Activated gamma-delta T cell (primary cell): ENCODE measurements around the gene FZD10.

Experiments
- DNase-seq: peaks from one replicate; lab custom pipeline; 2025; lab: John Stamatoyannopoulos, UW
- total RNA-seq, 2 donors: gene quantifications; one replicate each; lab custom pipeline; 2026; lab: John Stamatoyannopoulos, UW

The FZD10 gene, protein sequence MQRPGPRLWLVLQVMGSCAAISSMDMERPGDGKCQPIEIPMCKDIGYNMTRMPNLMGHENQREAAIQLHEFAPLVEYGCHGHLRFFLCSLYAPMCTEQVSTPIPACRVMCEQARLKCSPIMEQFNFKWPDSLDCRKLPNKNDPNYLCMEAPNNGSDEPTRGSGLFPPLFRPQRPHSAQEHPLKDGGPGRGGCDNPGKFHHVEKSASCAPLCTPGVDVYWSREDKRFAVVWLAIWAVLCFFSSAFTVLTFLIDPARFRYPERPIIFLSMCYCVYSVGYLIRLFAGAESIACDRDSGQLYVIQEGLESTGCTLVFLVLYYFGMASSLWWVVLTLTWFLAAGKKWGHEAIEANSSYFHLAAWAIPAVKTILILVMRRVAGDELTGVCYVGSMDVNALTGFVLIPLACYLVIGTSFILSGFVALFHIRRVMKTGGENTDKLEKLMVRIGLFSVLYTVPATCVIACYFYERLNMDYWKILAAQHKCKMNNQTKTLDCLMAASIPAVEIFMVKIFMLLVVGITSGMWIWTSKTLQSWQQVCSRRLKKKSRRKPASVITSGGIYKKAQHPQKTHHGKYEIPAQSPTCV
- total RNA-seq = 0 to 0.04 reads per million in 2 donors

DNA sequence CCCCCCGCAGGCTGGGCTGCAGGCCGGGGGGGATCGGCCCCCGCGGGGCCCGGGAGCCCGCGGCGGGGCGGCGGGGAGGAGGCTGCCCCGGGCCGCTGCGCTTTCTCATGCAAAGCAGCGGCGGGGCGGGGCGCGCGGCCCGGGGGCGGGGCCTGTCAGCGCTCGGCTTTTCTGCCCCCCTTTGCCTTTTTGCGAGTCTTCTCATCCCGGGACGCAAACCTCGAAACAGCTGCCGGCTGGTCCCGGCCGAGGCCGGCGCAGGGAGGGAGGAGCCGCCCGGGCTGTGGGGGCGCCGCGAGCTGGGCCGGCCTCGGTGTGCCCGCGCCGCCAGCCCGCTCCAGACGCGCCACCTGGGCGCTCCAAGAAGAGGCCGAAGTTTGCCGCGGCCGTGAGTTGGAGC, at the start of gene FZD10:
Gene FZD10, plus strand, starts transcription at position 198 of the 400 bp plus-strand sequence. CDS start 479 bp downstream, outside the sequence.
- no peak for DNase-seq

DNA sequence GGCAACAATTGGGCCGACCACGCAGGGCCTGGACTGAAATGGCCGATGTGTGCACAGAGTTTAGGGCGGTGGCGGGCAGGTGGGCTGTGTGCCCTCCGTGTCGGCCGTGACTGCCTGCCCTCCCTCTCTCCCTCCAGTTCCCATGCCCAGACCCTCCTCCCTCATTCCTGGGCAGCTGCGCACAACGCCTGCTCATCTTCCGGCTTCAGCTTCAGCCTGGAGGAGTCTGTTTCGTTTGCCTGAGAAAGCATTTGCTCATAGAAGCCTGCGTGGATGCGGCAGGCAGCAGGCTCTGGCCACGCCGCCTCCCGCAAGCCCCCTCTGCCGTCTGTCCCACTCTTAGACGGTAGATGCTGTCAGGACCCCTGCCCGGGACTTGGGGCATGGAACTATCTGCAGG, 47.3 kb upstream of the FZD10 start:
- DNase-seq = no peak

DNA sequence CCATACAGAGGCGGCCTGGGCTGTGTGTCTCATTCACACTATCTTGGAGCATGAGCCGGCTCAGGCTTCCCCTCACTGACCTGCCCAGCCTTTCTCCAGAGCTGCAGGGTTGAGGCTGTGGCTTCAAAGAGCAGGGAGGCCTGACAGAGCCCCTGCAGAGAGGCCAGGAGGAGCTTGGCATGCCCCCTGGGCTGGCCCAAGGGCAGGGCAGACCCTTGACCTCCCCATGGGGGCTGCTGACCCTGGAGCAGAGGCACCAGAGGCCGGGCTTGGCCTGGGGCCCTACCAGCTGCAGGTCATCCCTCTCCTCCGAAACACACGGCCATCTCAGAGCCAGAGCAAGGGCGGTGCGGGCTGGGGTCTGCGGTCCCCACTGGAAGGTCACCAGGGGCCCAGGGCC, 46.6 kb upstream of the FZD10 start:
- DNase-seq = no peak

DNA sequence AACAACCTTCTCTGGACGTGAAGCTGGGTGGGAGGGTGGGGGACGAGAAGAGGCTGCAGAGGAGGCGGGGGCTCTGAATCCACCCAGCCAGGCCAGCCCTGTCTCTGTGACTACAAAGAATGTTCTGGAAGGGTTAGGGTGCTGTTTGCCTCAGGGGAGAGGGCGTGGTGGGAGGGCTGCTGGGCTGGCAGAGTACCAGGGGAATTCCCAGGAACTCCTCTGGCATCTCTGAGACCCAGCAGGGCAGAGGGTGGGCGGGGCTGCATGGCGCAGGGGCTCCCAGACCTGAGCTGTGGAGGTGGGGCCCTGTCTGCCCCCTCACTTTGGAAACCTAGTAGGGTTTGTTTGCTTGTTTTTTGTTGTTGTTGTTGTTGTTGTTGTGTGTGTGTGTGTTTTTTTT, 45.5 kb upstream of the FZD10 start:
- no peak for DNase-seq

DNA sequence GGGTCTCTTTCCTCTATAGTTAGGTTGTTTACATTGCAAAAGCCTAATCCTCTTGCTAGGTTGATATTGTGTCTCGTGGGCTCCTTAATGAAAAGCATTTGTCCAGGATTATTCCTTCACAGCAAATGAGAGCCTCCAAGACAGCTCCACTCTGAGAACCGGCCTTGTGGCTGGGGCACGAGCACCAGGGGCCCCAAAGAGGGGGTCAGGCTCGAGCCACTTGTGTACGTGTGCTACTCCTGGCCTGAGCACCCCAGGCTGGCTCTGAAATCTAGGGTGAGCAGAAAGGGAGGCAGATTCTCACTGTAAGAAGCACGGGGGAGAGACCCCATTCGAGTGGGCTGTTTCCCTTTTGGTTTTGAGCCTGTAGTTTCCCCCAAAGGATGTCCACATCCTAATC, 45.0 kb upstream of the FZD10 start:
- DNase-seq = no peak

DNA sequence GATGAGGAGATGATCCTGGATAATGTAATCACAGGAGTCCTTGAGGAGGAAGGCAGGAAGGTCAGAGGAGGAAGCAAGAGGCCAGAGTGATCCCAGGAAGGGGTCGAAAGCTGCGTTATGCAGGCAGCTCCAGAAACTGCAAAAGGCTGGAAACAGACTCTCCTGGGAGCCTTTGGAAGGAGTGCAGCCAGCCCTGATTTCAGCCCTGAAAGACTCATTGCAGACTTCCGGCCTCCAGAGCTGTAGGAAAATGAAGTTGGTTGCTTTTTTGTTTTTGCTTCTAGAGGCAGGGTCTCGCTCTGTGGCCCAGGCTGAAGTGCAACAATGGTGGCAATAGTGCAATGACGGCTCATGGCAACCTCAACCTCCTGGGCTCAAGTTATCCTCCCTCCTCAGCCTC, 44.6 kb upstream of the FZD10 start:
- no peak for DNase-seq

DNA sequence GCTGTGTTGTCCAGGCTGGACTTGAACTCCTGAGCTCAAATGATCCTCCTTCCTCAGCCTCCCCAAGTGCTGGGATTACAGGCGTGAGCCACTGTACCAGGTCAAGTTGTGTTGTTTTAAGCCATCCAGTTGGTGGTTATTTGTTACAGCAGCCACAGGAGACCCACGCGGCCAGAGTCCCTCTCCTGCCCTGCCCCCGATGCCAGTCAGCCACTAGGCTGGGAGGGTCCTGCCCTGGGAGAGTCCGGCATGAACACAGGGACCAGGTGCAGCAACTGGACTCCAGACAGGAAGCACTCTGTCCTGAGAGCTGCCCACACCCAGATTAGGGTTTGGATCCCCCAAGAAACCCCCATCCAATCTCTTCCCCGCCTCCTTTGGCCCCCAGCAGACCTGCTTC, 44.1 kb upstream of the FZD10 start:
- no peak for DNase-seq

DNA sequence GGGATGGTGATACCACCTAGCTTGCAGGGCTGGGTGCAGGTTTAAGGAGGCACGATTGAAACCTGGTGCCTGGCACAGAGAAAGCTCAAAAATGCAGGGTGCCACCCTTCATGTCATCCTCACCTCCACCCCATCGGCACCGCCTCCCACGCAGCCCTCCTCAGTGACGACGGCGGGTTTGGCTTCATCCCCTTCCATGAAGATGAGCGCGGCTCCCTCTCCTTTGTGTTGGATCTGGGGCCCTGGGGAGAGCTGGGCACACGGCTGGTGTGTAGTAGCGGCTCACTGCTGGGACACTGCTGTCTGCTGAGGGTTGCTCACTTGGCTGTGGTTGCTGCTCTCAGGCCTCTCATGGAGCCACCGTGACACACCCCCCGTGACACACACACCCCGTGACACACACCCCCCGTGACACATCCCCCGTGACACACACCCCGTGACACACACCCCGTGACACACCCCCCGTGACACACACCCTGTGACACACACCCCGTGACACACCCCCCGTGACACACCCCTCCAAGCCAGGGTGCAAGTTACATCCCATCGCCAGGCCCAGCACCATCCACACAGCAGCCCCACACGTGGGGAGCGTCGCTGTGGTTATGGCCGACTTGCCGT, 42.9 kb upstream of the FZD10 start:
- DNase-seq = no peak

DNA sequence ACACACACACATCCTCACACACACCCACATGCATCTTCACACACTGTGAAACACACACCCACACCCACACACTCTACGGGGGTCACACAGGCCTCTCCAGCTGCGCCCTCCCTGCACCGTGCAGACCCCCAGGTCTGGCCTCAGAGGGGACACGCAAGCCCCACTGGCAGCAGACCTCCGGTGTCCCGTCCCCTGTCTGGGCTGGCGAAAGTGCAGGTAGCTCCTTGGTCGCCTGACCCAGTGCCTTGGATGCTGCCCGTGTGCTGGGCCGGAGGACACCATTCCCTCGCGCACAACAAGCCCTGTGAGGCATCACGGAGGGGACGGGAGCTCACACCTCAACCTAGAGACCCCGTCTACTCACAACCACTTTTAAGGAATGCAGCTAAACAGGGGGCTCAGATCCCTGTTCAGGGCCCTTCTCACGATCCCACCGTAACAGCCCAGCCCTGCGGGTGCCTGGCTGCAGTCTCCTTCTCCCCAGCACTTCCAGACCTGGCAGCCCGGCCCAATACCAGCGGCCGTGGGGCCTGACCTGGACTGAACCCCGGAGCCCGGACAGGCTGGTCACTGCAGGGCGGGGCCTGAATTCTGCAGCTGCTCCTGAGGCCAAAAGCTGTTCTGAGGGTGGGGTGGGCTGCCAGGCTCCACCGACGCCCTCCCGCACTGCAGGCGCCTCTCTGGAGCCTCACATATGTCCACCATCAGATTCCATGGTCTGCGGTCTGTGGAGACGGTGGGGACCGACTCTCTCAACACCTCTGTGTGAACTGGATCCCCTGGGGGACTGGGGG, 42.1 kb upstream of the FZD10 start:
- DNase-seq = no peak

DNA sequence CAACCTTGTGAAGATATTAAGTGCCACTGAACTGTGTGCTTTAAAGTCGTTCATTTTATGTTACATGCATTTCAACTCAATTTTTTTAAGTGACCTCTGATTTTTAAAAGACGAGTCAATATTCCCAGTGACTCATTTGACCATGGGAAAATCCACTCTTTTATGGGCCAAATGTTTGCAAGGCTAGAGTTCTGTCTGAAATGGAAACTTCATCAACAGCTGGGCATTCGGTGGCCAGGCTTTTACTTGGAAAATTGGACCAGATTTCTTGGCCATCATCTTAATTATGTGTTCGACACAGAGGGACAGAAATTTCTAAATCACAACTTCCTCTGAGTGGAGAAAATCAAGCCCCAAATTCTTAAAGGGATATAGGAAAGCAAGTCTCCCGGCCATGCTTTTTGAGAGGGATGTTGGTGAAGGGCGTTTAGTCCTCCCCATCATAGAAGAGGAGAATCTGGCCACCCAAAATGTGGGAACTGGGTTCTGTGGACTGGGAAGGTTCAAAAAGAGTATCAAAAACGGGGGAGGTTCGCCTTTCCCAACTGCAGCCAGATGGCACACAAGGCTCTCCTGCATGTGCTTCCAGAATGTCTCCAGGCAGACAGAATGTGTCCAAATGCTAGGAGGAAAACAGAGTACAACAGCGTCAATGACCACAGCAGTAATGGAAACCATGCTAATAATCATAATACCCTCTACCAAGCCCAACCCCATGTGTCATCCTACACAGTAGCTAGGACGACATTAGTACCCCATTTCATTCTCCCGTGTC, 40.9 kb upstream of the FZD10 start:
- no peak for DNase-seq

DNA sequence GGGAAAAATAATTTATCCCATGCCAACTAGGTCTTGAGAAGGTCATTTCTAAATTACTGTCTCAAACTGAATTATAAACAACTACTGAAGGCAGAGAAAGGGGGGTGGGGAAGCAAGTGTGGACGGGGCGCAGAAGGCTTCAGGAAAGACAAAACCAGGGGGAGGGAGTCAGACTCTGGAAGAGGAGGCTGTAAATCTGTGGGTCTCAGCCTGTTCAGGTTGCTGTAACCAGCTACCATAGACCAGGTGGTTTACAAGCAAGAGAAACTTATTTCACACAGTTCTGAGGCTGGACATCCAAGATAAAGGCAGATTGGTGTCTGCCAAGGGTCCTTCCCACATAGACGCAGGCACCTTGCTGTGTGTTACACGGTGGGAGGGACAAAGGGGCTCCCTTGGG, 39.9 kb upstream of the FZD10 start:
- no peak for DNase-seq

DNA sequence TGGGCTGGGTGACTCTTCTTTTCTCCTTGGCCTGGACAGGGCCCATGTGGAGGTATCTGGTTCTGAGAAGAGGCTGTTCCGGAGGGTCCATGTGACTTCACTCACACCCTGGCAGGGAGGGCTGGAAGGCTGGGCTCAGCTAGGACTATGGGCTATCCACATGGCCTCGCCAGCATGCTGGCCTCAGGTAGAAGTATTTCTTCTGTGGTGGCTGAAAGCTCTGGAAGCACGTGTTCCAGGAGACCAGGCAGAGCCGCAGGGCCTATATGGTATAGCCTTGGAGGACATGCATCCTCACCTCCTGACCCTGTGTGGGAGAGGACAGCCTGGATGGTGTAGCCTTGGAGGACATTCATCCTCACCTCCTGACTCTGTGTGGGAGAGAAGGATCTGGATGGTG, 38.2 kb upstream of the FZD10 start:
- DNase-seq = no peak

DNA sequence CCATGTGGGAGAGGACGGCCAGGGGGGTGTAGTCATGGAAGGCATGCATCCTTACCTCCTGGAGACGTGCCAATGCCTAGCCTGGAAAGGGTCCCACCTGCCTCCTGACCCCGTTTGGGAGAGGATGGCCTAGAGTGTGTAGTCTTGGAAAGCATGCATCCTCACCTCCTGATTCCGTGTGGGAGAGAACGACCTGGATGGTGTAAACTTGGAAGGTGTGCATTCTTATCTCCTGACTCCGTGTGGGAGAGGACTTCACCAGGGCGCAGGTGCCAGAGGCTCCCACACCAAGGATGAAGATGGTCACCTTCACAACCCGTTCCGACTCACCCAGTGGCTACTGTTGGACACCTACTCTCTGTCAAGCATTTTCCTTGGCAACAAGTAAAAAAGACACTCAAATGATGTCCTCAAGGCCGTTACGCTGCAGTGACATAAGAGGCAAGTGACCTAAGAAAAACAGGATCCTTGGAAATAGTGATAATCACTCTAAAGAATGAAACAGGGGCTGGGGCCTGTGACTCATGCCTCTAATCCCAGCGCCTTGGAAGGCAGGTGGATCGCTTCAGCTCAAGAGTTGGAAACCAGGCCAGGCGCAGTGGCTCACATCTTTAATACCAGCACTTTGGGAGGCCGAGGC, 37.5 kb upstream of the FZD10 start:
- no peak for DNase-seq

DNA sequence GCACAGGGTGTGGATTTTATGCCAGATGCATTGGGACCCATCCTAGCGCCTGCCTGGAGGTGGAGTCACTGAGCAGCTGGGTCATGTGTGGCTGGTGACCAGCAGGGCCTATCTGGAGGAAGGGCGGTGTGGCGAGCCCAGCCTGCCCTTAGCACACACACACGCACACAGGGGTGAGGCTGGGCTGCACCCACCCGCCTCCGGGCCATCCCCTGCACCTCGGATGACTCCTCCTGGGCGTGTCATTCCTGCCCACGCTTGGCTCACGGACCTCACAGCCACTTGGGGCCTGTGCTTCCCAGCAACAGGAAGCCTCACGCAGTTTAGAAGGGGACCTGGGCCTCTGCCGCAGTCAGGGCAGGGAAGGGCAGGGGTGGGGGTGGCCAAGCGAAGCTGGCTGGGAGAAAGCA, 36.2 kb upstream of the FZD10 start:
- DNase-seq = no peak

DNA sequence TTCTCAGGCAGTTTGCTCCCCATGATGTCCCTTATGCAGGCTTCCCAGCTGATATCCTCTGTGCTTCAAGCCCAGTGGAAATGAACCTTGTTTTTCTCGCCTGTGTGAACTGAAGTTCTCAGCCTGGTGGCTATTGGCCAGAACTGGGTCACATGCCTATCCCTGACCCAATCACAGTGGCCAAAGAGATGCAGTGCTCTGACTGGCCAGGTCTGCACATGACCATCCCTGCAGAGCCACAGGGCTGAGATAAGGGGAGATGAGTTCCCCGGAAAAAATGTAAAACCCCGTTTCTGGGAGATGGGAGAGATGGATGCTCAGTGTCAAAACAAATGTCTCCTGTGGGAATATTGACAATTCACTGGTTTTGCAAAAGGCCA, 34.7 kb upstream of the FZD10 start:
- DNase-seq = no peak

DNA sequence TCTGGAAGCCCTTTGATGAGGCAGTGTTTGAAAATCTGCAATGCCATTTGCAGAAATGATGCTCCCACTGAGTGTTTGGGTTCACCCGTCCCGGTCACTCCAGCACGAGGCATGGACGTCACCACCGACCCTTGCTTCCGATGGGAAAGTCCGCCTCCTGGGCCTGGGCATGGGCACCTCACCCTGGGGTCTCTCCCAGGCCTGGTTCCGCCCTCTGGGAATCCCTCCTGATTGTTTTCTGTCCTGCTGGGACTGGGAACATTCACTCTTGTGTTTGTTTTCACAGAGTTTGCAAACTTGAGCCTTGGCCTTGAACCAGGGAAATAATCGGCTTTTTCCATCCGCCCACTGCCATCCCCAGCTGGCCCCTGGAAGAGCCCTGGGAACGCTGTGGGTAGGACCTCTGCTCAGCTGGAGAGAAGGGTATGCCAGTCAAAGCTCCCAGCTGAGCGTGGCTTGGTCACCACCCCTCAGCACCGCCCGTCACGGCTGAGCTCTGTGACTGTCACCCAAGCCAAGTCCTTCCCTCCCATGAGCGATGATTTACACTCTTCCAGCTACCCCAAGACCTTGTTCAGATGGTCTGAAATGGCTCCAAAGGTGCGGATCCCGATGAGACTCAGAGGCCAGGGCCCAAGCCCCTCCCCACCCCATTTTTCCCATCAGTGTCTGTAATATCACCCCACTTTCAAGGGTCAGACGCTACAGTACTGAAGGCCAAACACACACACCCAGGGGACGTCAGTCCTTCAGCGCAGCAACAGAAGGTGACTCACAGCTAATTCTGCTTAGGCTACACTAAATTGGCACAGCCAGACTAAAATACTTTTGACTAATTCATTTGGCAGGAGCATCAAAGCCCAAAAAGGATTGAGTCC, 34.1 kb upstream of the FZD10 start:
- DNase-seq = no peak

DNA sequence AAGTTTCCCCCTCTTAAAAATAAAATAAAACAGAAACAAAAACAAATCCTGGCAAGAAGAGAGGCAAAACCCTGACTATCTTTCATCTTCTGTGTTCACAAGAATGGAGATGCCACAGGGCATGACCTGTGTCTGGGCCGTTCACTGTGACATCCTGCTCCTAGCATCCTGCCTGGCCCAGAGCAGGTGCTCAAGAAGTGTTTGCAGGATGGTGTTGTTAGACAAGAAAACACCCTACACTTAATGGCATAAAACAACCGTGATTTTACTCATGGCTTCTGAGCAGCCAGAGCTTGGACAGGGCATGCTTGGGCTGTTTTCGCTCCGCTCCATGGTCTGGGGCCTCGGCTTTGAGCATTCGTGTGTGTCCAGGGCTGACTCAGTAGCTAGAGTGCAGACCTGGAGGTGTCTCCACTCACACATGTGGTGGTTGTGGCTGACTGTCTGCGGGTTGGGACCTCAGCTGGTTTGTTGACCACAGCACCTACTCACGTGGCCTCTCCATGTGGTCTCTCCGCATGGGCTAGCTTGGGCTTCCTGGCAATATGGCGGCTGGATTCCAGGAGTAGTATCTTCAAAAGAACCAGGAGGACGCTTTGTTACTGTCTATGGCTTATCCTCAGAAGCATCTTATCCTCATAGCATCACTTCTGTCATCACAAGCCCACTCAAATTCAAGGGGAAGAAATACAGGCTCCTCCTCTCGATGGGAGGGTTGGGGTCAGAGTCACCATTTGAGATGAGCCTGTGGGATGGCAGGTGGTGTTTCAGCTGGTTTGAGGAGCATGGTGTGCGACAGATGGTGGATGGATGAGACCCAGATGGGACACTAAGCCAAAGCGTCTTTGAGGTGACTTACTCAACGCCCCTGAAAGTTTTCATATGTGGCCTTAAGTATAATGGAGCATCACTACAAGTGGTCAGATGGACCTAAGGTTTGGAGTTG, 33.2 kb upstream of the FZD10 start:
- no peak for DNase-seq

DNA sequence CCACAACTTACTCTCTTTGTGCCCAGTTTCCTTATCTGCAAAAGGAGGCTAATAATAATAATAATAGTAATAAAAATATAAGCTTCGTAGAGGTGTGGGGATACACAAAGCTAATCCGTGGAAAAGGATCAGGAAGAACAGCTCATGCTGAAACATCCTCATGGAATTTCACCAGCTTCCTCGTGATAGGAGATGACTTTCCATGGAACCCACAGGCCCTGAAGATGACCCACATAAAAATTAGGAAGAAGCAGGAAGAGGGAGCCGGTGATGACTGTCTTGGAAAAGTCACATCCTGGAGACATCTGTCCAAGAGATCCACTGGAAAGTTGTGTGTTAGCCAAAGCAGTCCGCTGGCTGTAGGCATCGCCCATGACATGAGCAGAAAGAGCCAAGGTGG, 31.9 kb upstream of the FZD10 start:
- DNase-seq = no peak

DNA sequence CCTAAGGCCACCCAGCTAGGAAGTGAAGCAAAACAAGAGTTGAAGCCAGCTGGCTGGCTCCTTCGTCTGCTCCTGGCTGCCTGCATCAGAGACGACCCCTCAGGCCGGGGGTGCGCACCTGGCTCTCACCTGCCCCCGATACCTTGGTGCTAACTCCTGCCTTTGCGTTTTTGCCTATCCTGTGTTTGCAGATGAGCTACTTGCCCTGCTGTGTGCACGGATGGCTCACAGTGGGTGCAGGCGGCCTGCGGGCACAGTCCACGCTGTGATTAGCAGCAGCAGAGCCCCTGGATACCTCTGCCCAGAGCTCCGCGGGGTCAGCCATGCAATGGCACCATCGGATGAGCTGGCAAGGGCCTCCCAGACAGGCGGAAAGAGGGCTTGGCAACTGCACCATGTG, 31.2 kb upstream of the FZD10 start:
- no peak for DNase-seq
